Endothelial cell of umbilical vein (primary cell): ENCODE results near the gene PRRC2B. TPM values are rescaled to one million over a fixed set of nuclear protein-coding genes. Genes with fewer than 3 reads are reported as not detected.

Experiments used
- BruUV-seq: library from RNA; stranded (reverse); fragments of 400-500 nt; replicated peaks from 2 replicates; lab custom pipeline; 2021; lab: Mats Ljungman, UMichigan
- CTCF ChIA-PET: fragments of 300-600, 350-600 bp; sonication (Branson Sonifier 250); formaldehyde crosslinking; loops from one replicate; lab custom pipeline; 2021; ENCODE audit warnings: antibody characterized with exemption, inconsistent platforms; lab: Charles Lee
- POLR2A ChIA-PET: fragments of 300-600, 350-600 bp; sonication (Branson Sonifier 250); formaldehyde crosslinking; loops from one replicate; lab custom pipeline; 2021; ENCODE audit warnings: antibody characterized with exemption, inconsistent platforms; lab: Charles Lee
- DNase-seq: peaks from one replicate; pipeline ENCODE4 v3.0.0-alpha.2; 2011; ENCODE audit warnings: low read depth, low spot score
- FAIRE-seq: peaks from 2 replicates; lab custom pipeline; 2011; peaks lifted over from hg19 to GRCh38; lab: Jason Lieb, UNC
- H2AFZ ChIP-seq: 2 replicates; pipeline ENCODE4 v1.6.0; 2012; ENCODE audit warnings: low read depth, low read length, control low read depth, inconsistent platforms
- H3K27ac ChIP-seq: 2 replicates; pipeline ENCODE4 v1.5.1; 2011; ENCODE audit warnings: low read depth, mild to moderate bottlenecking, control low read depth, low read length, moderate library complexity; ENCODE audit not compliant: insufficient read depth
- H3K27me3 ChIP-seq, 2 experiments: 2 replicates each; pipeline versions ENCODE4 v1.6.0 to v1.6.1; 2011; ENCODE audit warnings: low read length in 2 of 2, mixed read lengths in 1 of 2; ENCODE audit not compliant: control insufficient read depth in 2 of 2, insufficient read depth in 2 of 2
- H3K36me3 ChIP-seq, 2 experiments: 2 replicates in 1 of 2; 3 replicates in 1 of 2; pipeline ENCODE4 v1.5.1; 2011; ENCODE audit warnings: low read length in 2 of 2, mild to moderate bottlenecking in 1 of 2, moderate library complexity in 1 of 2; ENCODE audit not compliant: control insufficient read depth in 2 of 2, insufficient read depth in 2 of 2; ENCODE audit errors: extremely low read depth in 1 of 2
- H3K4me1 ChIP-seq: 3 replicates; pipeline ENCODE4 v1.5.1; 2011; ENCODE audit warnings: mild to moderate bottlenecking, low read length; ENCODE audit not compliant: control insufficient read depth, insufficient read depth; ENCODE audit errors: extremely low read depth
- H3K4me2 ChIP-seq: 2 replicates; pipeline ENCODE4 v1.6.1; 2011; ENCODE audit warnings: low read length, control low read depth, mixed read lengths; ENCODE audit not compliant: insufficient read depth
- H3K4me3 ChIP-seq, 3 experiments: fragments of 200-600 bp in 1 of 3; sonication (generic), shearing (Covaris generic) in 1 of 3; replicated peaks in 1 of 3; 2 replicates each; pipeline ENCODE4 v1.5.1; 2011 to 2016; ENCODE audit warnings: control low read depth in 3 of 3, low read length in 3 of 3, mild to moderate bottlenecking in 2 of 3, inconsistent platforms in 1 of 3, low read depth in 1 of 3, moderate library complexity in 1 of 3; ENCODE audit not compliant: insufficient read depth in 1 of 3
- H3K79me2 ChIP-seq: 2 replicates; pipeline ENCODE4 v1.6.0; 2012; ENCODE audit warnings: low read length, inconsistent platforms; ENCODE audit not compliant: control insufficient read depth, insufficient read depth
- H3K9ac ChIP-seq: replicated peaks from 2 replicates; pipeline ENCODE3; 2011; ENCODE audit warnings: low read length, control low read depth; ENCODE audit not compliant: insufficient read depth; ENCODE audit errors: extremely low read depth
- H3K9me1 ChIP-seq: replicated peaks from 3 replicates; pipeline ENCODE4 v1.6.0; 2011; ENCODE audit warnings: mild to moderate bottlenecking, low read length; ENCODE audit not compliant: control insufficient read depth, insufficient read depth; ENCODE audit errors: extremely low read depth
- H3K9me3 ChIP-seq: replicated peaks from 2 replicates; pipeline ENCODE4 v1.5.1; 2012; ENCODE audit warnings: low read length, inconsistent platforms; ENCODE audit not compliant: control insufficient read depth, insufficient read depth
- H4K20me1 ChIP-seq: replicated peaks from 2 replicates; pipeline ENCODE3; 2011; ENCODE audit warnings: mild to moderate bottlenecking, low read length; ENCODE audit not compliant: control insufficient read depth, insufficient read depth; ENCODE audit errors: extremely low read depth
- EZH2 ChIP-seq: IDR thresholded peaks from 2 replicates; pipeline ENCODE4 v1.6.1; 2012; ENCODE audit warnings: borderline replicate concordance, low read depth, mild to moderate bottlenecking, moderate library complexity, low read length, inconsistent platforms; ENCODE audit not compliant: severe bottlenecking
- FOS ChIP-seq: IDR thresholded peaks from 2 replicates; pipeline ENCODE4 v1.6.1; 2011; ENCODE audit warnings: mild to moderate bottlenecking, low read length, moderate library complexity, borderline replicate concordance; ENCODE audit not compliant: insufficient read depth
- GATA2 ChIP-seq: IDR thresholded peaks from 2 replicates; pipeline ENCODE4 v1.7.0; 2011; ENCODE audit warnings: low read depth, mild to moderate bottlenecking, moderate library complexity, mixed read lengths, low read length; ENCODE audit not compliant: insufficient read length, insufficient read depth
- JUN ChIP-seq: IDR thresholded peaks from 2 replicates; pipeline ENCODE4 v1.6.1; 2011; ENCODE audit warnings: borderline replicate concordance, low read depth; ENCODE audit not compliant: insufficient read length, insufficient read depth
- MAX ChIP-seq: IDR thresholded peaks from 2 replicates; pipeline ENCODE4 v1.6.1; 2011; ENCODE audit not compliant: insufficient read depth, insufficient read length
- MYC ChIP-seq: IDR thresholded peaks from one replicate; pipeline ENCODE4 v1.6.1; 2011; ENCODE audit warnings: mild to moderate bottlenecking, low read depth, low read length
- POLR2A ChIP-seq: IDR thresholded peaks from 2 replicates; pipeline ENCODE4 v1.6.1; 2012; ENCODE audit warnings: low read depth, mild to moderate bottlenecking, control low read depth, low read length
- POLR2AphosphoS5 ChIP-seq: IDR thresholded peaks from 2 replicates; pipeline ENCODE4 v1.6.1; 2012; ENCODE audit warnings: low read depth, mild to moderate bottlenecking, control low read depth, low read length, moderate library complexity; ENCODE audit not compliant: insufficient read depth
- dilution Hi-C: fragments of 300-500 bp; cut with MboI; formaldehyde crosslinking; loops from one replicate; pipeline ENCODE4 v1.15.0; 2019; ENCODE audit warnings: low sequenced_read_pairs; ENCODE audit not compliant: extremely low pct_ligation_motif_present
- intact Hi-C: fragments of 100-400 bp; cut with micrococcal nuclease; formaldehyde crosslinking; loops from one replicate; pipeline ENCODE4 v1.10.0; 2022
- polyA plus RNA-seq, 4 experiments: library from polyadenylated mRNA; depleted of rRNA in 3 of 4; stranded (reverse) in 3 of 4; unstranded in 1 of 4; fragments of >200 nt; gene quantifications; 2 replicates each; pipeline versions ENCODE4 v1.2.1 to v1.2.3, GENCODE V29; 2011 to 2012; ENCODE audit warnings: missing spikeins in 1 of 4
- total RNA-seq: library from RNA; stranded (reverse); gene quantifications from 2 replicates; pipeline ENCODE4 v1.2.3, GENCODE V29; 2021
- TF ChIP-seq, protein P1 (sequence below), 2 donors: IDR thresholded peaks; 1 replicate in 1 of 2; 2 replicates in 1 of 2; pipeline ENCODE4 v1.5.1; 2011; ENCODE audit warnings: low read length in 2 of 2, mild to moderate bottlenecking in 2 of 2, moderate library complexity in 2 of 2, control low read depth in 1 of 2, inconsistent platforms in 1 of 2, low read depth in 1 of 2; ENCODE audit not compliant: insufficient read depth in 1 of 2; ENCODE audit errors: extremely low read depth in 1 of 2

Gene PRRC2B
- total and polyA plus RNA-seq, 2 donors (not counting 3 experiments of a cell fraction or from before 2014, with no cell fraction given) = 35.6 to 256 TPM

DNA sequence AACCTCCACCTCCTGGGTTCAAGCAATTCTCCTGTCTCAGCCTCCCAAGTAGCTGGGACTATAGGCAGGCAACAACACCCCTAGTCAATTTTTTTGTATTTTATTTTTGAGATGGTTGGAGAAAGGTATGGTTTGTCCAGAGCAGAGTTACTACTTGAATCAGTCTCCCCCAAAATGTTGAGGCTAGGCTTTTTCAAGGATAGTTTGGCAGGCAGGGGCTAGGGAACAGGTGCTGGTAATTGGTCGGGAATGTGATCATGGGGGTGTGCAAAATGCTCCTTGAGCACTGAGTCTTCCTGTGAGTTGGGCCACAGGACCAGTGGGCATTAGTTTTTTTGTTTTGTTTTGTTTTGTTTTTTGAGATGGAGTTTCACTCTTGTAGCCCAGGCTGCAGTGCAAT is 28.3 kb upstream of the PRRC2B start:
- Histone ChIP-seq H3K4me1 (no peaks in the 10 kb centered on the region), H3K4me2 (no peak overlapping the region), H3K36me3 (no peaks in the 10 kb centered on the region), H3K79me2 (no peaks in the 10 kb centered on the region), H3K9ac (no peak overlapping the region), H3K9me1 (no peaks in the 10 kb centered on the region), H4K20me1 (no peaks in the 10 kb centered on the region), H3K27ac (no peak overlapping the region), H3K9me3 (no peaks in the 10 kb centered on the region), H3K4me3 (no peak overlapping the region), H3K27me3 (no peaks in the 10 kb centered on the region), H2AFZ (no peak overlapping the region)
- no TSS peak for BruUV-seq
- dilution Hi-C loops = no loop called here
- ChIA-PET POLR2A (no interaction called here), CTCF (interaction anchor here (0.6 to 3.2 kb wide), 5 partner anchors 14 to 67 kb away, joined by 3 to 27 read pairs (median 5); no protein-coding TSS in a partner anchor)
- intact Hi-C loops = loop anchor here (5.0 kb wide), 1 partner anchor 112 kb away; no protein-coding TSS in a partner anchor
- no peak for DNase-seq
- TF ChIP-seq MAX (no peak), POLR2A (no peak), EZH2 (no peak), MYC (no peak), FOS (no peak), GATA2 (no peak), POLR2AphosphoS5 (no peak), JUN (no peak)
- TF ChIP-seq, protein P1, sequence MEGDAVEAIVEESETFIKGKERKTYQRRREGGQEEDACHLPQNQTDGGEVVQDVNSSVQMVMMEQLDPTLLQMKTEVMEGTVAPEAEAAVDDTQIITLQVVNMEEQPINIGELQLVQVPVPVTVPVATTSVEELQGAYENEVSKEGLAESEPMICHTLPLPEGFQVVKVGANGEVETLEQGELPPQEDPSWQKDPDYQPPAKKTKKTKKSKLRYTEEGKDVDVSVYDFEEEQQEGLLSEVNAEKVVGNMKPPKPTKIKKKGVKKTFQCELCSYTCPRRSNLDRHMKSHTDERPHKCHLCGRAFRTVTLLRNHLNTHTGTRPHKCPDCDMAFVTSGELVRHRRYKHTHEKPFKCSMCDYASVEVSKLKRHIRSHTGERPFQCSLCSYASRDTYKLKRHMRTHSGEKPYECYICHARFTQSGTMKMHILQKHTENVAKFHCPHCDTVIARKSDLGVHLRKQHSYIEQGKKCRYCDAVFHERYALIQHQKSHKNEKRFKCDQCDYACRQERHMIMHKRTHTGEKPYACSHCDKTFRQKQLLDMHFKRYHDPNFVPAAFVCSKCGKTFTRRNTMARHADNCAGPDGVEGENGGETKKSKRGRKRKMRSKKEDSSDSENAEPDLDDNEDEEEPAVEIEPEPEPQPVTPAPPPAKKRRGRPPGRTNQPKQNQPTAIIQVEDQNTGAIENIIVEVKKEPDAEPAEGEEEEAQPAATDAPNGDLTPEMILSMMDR (IDR thresholded peaks at IDR 0.05; ENCODE audit: extremely low read depth in 1 of 2, insufficient read depth in 1 of 2, low read depth in 1 of 2, low read length in 2 of 2) = no peak
- FAIRE-seq = no peak
